Parathyroid adenoma (tissue), 2 donors: Measurements from ENCODE around the gene BRD9.

Source experiments
- H2AFZ ChIP-seq: fragments of 300-600 bp; sonication (generic); one replicate; pipeline ENCODE4 v1.7.0; 2017; ENCODE audit warnings: antibody characterized with exemption, mild to moderate bottlenecking
- H3K27ac ChIP-seq: fragments of 300-600 bp; sonication (generic); one replicate; pipeline ENCODE4 v1.7.0; 2017
- H3K27me3 ChIP-seq: fragments of 300-600 bp; sonication (generic); one replicate; pipeline ENCODE4 v1.7.0; 2017; ENCODE audit warnings: low read length; ENCODE audit not compliant: control insufficient read depth, insufficient read depth
- H3K36me3 ChIP-seq: fragments of 300-600 bp; sonication (generic); one replicate; pipeline ENCODE4 v1.7.0; 2017; ENCODE audit warnings: low read length; ENCODE audit not compliant: control insufficient read depth, insufficient read depth
- H3K4me1 ChIP-seq: fragments of 300-600 bp; sonication (generic); one replicate; pipeline ENCODE4 v1.7.0; 2017; ENCODE audit warnings: control low read depth
- H3K4me2 ChIP-seq: fragments of 300-600 bp; sonication (generic); one replicate; pipeline ENCODE4 v1.7.0; 2017; ENCODE audit warnings: low read length
- H3K4me3 ChIP-seq: fragments of 300-600 bp; sonication (generic); one replicate; pipeline ENCODE4 v1.7.0; 2017; ENCODE audit warnings: low read depth, low read length
- H3K79me2 ChIP-seq: fragments of 300-600 bp; sonication (generic); one replicate; pipeline ENCODE4 v1.7.0; 2017; ENCODE audit warnings: control low read depth
- H3K9ac ChIP-seq: fragments of 300-600 bp; sonication (generic); one replicate; pipeline ENCODE4 v1.7.0; 2017; ENCODE audit warnings: mild to moderate bottlenecking
- H3K9me3 ChIP-seq: fragments of 300-600 bp; sonication (generic); one replicate; pipeline ENCODE4 v1.7.0; 2017; ENCODE audit warnings: low read length; ENCODE audit not compliant: control insufficient read depth
- CTCF ChIP-seq: fragments of 300-600 bp; sonication (generic); IDR thresholded peaks from one replicate; pipeline ENCODE4 v1.7.0; 2017; ENCODE audit warnings: antibody characterized with exemption, mild to moderate bottlenecking
- donor health status: primary hyperparathyroidism.

Gene BRD9

GRCh38 chr5:911601-912000, 19.0 kb upstream of the BRD9 start:
- no peaks in the 10 kb centered on the region for H3K36me3 ChIP-seq

DNA sequence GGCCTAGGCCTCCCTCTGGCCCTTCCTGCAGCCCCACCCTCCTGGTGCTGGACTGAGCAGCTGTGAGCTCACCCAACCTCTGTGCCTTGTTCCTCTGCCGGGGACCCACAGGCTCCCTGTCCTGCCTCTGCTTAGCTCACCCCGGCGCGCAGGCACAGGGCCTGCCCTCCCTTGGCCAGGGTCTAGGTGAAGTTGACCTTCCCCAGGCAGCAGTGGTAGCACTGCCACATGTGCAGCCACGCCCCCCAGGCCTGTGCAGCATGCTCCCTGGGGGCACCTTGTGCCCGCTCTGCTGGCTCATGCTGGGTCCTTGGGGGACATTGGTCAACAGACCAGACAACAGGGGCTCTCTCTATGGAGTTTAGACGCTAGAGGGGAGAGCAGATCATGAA, 18.2 kb upstream of the BRD9 start:
- no peaks in the 10 kb centered on the region for H3K27me3 ChIP-seq
- no peak overlapping the region for H3K27ac ChIP-seq
- no peaks in the 10 kb centered on the region for H3K79me2 ChIP-seq
- H3K9me3 ChIP-seq: no peaks in the 10 kb centered on the region
- H3K4me2 ChIP-seq: no peak overlapping the region
- no peak overlapping the region for H2AFZ ChIP-seq
- H3K4me1 ChIP-seq: no peaks in the 10 kb centered on the region
- no peaks in the 10 kb centered on the region for H3K36me3 ChIP-seq
- no peak for TF ChIP-seq CTCF
- no peak overlapping the region for H3K4me3 ChIP-seq
- H3K9ac ChIP-seq: no peak overlapping the region

More at GRCh38 chr5:911601-912000, 19.0 kb upstream of the BRD9 start:
- H3K4me1 ChIP-seq: no peaks in the 10 kb centered on the region
- no peak overlapping the region for H2AFZ ChIP-seq
- no peaks in the 10 kb centered on the region for H3K9me3 ChIP-seq
- no peaks in the 10 kb centered on the region for H3K27me3 ChIP-seq
- H3K4me3 ChIP-seq: no peak overlapping the region
- no peak for TF ChIP-seq CTCF
- H3K27ac ChIP-seq: no peak overlapping the region
- no peaks in the 10 kb centered on the region for H3K79me2 ChIP-seq
- no peak overlapping the region for H3K9ac ChIP-seq
- no peak overlapping the region for H3K4me2 ChIP-seq

- no peaks in the 10 kb centered on the region for H3K27me3 ChIP-seq
- H3K9me3 ChIP-seq: no peaks in the 10 kb centered on the region
- no peaks in the 10 kb centered on the region for H3K4me1 ChIP-seq
- H3K9ac ChIP-seq: no peak overlapping the region
- H3K4me3 ChIP-seq: no peak overlapping the region
- no peak overlapping the region for H3K27ac ChIP-seq
- no peak for TF ChIP-seq CTCF
- no peaks in the 10 kb centered on the region for H3K79me2 ChIP-seq
- H3K36me3 ChIP-seq: no peaks in the 10 kb centered on the region
- no peak overlapping the region for H3K4me2 ChIP-seq
- no peak overlapping the region for H2AFZ ChIP-seq
These were observed 17.6 kb upstream of the BRD9 start for GRCh38 chr5:909994-910768.

- no peak for TF ChIP-seq CTCF
- Histone ChIP-seq H3K4me1 (no peaks in the 10 kb centered on the region), H3K27me3 (no peaks in the 10 kb centered on the region), H3K9me3 (no peaks in the 10 kb centered on the region), H2AFZ (no peak overlapping the region), H3K79me2 (no peaks in the 10 kb centered on the region), H3K4me3 (no peak overlapping the region), H3K27ac (no peak overlapping the region), H3K4me2 (no peak overlapping the region), H3K9ac (no peak overlapping the region), H3K36me3 (no peaks in the 10 kb centered on the region)
These were observed 16.5 kb upstream of the BRD9 start for GRCh38 chr5:909086-909485.

GRCh38 chr5:908172-908571, 15.6 kb upstream of the BRD9 start:
- Histone ChIP-seq H2AFZ (no peak overlapping the region), H3K4me2 (no peak overlapping the region), H3K9me3 (no peaks in the 10 kb centered on the region), H3K4me3 (no peak overlapping the region), H3K4me1 (no peaks in the 10 kb centered on the region), H3K36me3 (no peaks in the 10 kb centered on the region), H3K27me3 (no peaks in the 10 kb centered on the region), H3K79me2 (no peaks in the 10 kb centered on the region), H3K27ac (no peak overlapping the region), H3K9ac (no peak overlapping the region)
- no peak for TF ChIP-seq CTCF
